C4-2B (cell line): ENCODE results near the gene TMEM163.

Experiments used
- ZFX ChIP-seq: fragments of 450-650 bp; IDR thresholded peaks from 2 replicates; pipeline ENCODE4 v1.6.1; 2017
- TF ChIP-seq, protein P1 (sequence below): fragments of 450-650 bp; conservative IDR thresholded peaks from 2 replicates; pipeline ENCODE4 v1.5.1; 2017; ENCODE audit warnings: mild to moderate bottlenecking

DNA sequence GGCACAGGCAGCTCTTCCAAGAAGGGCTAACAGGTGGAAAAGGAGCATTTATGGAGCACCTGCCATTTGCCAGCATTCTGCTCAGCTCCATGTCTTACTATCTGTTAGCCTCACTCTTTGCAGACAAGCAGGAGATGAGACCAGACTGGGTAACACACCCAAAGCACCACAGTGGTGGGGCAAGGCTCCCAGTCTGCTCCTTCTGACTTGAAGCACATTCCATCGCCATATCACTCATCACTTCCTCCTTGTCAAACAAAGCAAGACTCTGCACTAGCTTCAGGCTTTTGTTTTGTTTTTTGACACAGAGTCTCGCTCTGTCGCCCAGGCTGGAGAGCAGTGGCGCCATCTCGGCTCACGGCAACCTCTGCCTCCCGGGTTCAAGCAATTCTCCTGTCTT lies 282.1 kb downstream of the TMEM163 start:
- TF ChIP-seq ZFX = no peak
- TF ChIP-seq, protein P1, sequence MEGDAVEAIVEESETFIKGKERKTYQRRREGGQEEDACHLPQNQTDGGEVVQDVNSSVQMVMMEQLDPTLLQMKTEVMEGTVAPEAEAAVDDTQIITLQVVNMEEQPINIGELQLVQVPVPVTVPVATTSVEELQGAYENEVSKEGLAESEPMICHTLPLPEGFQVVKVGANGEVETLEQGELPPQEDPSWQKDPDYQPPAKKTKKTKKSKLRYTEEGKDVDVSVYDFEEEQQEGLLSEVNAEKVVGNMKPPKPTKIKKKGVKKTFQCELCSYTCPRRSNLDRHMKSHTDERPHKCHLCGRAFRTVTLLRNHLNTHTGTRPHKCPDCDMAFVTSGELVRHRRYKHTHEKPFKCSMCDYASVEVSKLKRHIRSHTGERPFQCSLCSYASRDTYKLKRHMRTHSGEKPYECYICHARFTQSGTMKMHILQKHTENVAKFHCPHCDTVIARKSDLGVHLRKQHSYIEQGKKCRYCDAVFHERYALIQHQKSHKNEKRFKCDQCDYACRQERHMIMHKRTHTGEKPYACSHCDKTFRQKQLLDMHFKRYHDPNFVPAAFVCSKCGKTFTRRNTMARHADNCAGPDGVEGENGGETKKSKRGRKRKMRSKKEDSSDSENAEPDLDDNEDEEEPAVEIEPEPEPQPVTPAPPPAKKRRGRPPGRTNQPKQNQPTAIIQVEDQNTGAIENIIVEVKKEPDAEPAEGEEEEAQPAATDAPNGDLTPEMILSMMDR = no peak
